DMS114 treated with DMSO at 0.1 percent for 48 hours (cell line): ENCODE results near the gene ACSF2.

ENCODE experiments used
- DNase-seq: peaks from one replicate; lab custom pipeline; 2025; ENCODE audit not compliant: unreplicated experiment; lab: John Stamatoyannopoulos, UW

ACSF2 gene

DNA sequence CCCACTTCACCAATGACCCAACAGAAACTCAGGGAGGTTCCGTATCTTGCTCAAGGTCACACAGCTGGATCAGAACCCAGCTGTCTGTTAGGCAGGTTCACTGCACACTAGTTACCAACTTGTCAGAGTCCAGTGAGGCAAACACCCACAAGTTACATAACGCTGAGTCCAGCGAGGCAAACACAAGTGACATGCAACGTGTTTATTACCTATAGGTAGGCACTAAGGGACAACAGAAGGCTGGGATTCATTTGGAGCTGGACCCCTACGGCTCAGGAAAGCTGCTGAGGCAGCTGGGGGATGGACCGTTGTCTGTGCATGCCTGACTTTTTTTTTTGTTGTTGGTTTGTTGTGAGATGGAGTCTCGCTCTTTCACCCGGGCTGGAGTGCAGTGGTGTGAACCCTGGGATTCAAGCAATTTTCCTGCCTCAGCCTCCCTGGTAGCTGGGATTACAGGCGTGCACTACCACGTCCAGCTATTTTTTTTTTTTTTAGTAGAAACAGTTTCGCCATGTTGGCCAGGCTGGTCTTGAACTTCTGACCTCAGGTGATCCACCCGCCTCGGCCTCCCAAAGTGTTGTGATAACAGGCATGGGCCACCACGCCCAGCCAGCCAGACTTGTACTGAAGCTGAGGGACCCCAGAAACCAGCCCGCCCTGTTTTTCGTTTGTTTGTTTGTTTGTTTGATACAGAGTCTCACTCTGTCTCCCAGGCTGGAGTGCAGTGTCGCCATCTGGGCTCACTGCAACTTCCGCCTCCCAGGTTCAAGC is 50.7 kb downstream of the ACSF2 start:
- no peak for DNase-seq

DNA sequence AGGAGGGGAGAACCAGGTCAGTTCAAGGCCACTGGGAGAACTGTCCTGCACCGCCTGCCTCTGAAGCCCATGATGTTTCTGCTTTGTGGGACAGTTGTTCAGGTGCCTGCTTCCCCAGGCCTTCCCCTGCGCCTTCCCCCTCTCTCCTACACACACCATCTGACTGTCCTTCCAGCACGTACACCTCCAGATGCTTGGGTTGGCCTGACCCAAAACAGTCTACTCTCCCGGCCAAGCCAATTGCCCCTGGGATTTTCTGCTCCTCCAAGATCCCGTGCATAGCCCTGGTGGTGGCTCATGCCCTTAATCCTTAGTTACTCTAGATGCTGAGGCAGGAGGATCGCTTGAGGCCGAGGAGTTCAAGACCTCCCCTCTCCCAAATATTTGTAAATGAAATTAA is 52.0 kb downstream of the ACSF2 start:
- no peak for DNase-seq

DNA sequence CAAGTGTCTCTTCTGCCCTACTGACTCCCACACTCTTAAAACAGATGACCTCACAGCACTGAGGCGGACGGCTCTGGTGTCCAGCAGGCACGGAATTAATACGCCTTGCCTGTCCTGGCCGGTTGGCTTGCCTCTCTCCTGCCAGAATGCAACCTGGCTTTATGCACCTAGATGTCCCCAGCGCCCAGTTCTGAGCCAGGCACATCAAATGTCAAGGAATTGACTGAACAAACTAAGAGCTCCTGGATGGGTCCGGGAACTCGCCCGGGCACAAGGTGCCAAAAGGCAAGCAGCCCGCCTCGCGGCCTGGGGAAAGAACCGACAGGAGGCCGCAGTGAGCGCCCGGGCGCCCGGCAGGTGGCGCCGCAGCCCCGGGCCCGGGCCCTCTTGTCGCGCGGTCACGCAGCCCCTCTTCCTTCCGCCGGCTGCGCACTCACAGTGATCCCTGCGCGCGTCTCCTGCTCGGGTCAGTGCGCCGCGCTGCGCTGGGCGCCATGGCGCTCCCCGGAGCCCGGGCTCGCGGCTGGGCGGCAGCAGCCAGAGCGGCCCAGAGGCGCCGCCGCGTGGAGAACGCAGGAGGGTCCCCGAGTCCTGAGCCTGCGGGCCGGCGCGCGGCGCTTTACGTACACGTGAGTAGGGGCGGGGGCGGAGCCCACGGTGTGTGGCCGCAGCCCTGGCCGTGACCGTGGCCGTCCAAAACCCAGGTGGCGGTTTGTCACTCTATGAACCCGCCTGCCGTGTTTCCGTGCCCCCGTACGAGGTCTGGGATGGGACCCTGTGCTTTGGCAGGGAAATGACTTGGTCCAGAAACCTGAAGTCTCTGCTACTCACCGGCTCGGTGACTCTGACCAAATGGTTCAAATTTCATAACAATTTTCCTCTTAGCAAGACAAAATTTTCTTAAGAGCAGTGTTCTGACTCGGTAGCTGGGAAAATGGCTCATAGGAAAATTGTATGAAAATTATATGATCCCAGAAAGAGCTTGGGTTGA is 52.7 kb downstream of the ACSF2 start, which contains the start of gene RSAD1:
Gene RSAD1, plus strand, starts transcription at position 470 of the 991 bp plus-strand sequence. Its CDS starts 25 bp downstream, at position 495.
- DNase-seq = peak; percentile 85

DNA sequence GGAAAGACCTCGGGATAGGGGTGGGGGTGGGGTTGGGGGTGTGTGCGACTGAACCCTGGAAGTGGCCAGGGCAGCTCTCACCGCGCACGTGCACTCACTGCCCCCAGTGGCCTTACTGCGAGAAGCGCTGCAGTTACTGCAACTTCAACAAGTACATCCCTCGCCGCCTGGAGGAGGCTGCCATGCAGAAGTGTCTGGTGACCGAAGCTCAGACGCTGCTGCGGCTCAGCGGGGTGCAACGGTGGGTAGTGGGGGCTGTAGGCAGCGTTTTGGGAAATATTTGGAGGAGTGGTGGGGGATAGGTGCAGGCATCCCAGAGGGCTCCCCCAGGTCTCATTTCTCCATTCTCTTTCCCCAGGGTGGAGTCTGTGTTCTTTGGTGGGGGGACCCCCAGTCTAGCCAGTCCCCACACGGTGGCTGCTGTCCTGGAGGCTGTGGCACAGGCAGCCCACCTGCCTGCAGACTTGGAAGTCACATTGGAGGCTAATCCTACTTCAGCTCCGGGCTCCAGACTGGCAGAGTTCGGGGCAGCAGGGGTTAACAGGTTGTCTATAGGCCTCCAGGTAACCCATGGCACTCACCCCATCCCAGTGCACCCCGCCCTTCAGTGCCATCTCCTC is 53.6 kb downstream of the ACSF2 start:
- peak; percentile 70 for DNase-seq

DNA sequence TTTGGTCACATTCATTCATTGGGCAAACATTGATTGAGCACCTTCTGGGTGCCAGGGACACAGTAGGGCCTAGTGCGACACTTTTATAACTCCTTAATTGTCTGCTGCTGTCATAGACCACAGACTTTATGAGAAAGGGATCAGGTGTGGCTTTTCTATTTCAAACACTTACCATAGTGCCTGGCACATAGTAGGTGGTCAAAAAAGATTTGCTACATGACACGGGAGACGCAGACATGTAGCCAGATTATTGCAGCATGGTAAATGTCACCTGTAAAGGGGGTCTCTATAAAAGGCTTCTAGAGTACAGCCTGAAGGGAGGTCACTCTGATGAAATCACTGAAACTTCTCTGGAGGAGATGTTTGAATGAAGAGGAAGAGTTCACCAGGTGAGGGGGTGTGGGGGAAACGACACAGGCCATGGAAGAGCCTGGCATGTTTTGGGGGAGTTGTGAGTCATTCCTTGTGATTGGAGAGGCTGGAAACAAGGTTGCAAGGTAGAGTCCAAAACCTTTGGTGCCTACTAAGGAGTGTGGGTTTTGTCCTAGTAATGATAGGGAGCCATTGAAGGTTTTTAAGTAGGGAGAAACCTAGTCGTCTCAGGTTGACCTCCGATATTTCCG is 54.2 kb downstream of the ACSF2 start:
- no peak for DNase-seq

DNA sequence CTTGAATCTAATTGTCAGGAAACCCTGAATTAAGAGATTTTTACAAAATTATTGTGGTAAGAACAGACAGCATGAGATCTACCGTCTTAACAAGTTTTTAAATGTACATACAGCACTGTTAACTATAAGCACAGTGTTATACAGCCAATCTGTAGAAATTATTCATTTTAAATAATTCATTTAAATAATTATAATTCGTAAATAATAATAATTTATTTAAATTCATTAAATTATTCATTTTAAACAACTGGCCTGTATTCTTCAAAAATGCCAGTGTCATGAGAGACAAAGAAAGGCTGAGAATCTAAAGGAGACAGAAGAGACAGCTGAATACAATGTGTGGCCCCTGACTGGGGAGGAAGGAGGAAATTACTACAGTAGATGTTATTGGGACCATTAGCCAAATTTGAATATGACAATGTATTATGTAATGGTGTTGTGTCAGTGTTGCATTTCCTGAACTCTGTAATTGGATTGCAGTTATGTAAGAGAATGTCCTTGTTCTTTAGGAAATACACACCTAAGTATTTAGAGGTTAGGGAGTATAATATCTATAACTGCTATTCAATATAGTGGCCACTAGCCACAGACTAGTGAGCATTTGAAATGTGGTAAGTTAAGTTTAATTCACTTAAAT is 55.0 kb downstream of the ACSF2 start:
- no peak for DNase-seq

DNA sequence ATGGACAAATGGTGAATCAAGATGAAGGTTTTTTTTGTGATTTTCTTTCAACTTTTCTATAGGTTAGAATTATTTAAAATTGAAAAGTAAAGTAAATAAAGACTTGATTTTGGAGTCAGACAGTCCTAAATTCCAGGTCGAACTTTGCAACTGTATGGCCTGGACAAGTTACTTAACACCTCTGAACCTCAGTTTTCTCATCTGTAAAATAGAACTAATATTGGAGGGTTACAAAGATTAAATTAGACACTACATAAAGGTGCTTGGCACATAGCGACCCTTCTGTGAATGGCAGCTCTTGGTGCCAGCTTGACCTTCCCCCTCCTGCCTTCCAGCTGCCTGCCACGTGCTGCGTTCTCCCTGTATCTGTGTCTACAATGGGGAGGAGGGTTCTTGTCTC is 55.6 kb downstream of the ACSF2 start:
- DNase-seq = no peak

DNA sequence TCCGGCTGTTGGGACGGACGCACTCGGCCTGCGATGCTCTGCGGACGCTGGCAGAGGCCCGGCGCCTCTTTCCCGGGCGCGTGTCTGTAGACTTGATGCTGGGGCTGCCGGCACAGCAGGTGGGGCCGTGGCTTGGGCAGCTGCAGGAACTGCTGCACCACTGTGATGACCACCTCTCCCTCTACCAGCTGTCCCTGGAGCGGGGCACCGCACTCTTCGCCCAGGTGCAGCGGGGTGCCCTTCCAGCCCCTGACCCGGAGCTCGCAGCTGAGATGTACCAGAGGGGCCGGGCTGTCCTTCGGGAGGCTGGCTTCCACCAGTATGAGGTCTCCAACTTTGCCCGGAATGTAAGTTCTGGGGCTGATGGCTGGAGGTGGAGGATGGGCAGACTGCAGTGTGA is 56.1 kb downstream of the ACSF2 start:
- DNase-seq = no peak

DNA sequence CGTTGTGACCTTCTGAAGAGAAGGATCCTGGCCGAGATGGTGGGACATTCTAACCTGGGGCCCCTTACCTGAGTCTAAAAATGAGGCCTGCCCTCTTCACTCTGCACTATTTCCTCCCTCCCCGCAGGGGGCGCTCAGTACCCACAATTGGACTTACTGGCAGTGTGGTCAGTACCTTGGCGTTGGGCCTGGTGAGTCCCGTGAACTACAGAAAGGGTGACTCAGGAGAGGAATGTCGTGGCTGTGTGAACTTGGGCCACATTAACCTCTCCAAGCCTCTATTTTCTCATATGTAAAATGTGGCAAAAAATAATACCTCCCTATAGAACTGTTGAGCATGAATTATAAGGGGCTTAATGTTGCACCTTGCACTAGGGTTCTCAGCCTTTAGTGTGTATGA is 56.5 kb downstream of the ACSF2 start:
- peak; percentile 50 for DNase-seq

DNA sequence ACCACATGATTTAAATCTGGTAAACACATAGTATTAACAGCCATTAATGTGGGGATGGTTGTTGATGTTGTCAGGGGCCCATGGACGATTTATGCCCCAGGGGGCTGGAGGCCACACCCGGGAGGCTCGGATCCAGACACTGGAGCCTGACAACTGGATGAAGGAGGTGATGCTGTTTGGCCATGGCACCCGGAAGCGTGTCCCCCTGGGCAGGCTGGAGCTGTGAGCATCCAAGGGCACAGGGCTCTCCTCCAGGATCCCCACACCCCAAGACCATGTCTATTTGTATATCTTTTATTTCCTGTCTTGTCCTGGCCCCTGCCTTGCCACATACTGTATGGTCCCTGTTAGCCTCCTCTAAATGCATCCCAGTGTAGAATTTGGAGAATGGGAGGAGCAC is 57.2 kb downstream of the ACSF2 start:
- no peak for DNase-seq

DNA sequence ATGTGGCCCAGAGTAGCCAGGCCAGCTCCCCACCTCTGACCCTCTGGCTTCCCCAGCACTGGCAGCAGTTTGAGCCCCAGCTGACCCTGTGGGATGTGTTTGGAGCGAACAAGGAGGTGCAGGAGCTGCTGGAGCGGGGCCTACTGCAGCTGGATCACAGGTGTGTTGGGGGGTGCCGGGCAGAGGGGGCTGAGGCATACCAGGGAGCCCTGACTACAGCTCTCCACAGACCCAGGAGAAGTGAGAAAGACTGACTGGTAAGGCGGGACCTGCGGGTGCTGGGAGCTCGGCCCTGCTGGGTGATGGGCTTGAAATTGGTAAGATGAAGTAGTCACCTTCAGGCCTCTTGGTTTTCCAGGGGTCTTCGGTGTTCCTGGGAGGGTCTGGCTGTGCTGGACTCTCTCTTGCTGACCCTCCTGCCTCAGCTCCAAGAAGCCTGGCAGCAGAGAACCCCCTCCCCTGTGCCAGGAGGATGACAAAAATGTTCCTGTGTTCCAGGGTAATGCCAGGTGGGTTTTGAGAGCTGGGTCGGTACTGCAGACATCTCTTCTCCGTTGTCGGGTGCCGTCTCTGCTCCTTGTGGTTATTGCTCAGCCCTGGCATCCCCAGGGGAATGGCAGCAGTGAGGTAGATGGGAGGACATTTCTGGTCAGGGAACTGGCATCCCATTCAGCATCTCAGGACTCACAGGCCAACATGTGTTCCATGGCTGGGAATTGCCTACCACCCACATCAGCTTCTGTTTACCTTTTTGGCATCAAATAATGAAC is 58.6 kb downstream of the ACSF2 start:
- DNase-seq = no peak

DNA sequence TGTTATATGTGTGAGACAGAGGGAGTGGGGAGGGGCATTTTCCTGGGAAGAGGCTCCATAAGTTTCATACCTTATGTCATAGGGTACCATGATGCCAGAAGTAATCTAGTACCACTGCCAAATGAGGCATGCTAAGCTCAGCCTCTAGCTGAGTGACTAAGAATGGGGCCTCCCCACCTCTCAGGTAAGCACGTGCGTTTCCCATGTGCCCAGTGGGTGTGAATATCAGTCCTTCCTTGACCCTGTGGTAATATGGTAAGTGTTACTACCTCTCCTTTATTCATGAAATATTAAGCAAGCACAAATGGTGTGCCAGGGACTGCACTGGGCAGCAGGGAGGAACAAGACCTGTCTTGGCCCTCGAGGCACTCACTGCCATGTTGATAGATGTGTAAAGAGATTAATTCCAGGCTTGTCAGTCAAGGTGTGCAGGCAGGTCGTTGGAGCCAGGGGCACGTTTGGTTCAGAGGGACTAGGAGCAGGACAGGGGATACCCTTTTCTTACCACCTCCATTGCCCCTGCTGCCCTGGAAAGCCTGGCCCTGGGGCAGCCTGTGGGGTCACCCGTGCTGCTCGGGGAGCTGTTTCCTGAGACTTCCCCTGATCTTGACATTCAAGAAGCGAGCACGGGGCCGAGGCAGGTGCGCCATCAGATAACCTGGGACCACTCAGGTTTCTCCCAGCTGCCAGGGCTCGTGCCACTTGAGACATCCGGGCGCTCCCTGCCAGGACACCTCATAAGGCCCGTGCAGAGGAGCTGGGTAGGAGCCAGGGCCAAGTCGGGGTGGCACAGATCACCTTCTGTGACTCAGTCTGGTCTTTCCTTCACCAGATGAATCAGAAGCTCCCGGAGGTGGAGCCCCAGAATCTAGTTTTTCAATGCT is 61.4 kb downstream of the ACSF2 start:
- no peak for DNase-seq

DNA sequence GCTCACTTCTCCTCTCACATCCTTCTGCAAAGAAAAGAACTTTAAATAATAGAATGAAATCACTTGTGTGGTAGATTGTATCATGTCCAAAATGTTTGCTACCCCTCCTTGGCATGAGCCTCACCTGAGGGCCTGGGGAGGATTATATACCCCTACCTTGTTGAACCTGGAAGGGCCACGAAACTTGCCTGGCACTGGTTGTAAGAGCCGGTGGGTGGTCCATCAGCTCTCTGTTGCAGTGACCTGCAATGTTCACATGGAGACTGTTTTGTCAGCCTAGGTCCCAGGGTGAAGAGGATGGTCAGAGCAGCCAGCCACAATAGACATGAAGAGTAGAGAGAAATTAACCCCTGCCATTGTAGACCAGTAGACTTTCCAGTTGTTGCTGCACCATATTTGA is 62.9 kb downstream of the ACSF2 start:
- DNase-seq = no peak

DNA sequence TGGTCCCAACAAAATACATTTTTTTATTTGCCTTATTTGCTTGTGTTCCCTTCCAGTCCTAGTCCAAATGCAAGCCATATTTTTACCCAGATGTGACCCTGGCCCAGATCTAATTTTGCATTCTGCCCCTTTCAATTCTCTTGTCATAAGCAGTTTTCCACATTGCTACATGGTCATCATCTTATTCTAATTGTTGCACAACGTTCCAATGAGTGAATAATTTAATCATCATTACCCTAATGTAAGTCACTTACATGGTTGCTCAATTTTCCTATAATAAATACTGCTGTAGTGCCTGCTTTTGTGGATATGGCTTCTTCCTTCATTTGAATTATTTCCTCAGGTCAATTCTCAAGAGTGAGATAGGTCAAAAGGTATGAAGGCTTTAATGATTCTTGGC is 65.5 kb downstream of the ACSF2 start:
- DNase-seq = no peak

DNA sequence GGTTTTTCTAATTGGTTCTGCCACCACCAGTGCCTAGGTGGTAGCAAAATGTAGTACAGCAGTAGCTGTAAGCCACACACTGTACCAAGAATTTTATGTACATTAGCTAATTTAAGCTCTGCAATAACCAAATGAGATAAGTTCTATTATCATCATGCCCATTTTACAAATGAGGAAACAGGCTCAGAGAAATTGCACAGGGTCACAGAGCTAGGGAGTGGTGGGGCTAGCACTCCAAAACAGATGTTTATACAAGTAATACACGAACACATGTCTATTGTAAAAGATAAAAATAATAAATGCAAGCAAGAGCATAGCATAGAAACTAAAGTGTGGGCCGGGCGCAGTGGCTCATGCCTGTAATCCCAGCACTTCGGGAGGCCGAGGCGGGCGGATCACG is 66.2 kb downstream of the ACSF2 start:
- no peak for DNase-seq

DNA sequence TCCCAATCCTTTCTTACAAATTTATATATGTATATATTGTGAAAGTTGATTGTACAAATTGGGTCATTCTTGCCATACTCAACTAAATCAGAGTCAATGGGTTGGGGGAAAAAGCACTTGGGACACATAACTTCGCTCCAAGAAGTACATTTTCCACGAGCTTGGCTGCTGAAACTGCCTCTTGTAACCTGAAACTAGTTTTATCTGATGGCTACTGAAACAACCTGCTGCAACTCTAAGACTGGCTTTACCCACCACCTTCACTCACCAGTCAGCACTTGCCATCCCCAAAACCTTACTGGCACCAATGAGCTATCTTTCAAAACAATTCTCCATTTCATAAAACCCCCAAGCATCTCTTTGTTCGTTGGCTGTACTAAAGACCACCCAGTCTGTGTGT is 67.7 kb downstream of the ACSF2 start:
- DNase-seq = no peak

DNA sequence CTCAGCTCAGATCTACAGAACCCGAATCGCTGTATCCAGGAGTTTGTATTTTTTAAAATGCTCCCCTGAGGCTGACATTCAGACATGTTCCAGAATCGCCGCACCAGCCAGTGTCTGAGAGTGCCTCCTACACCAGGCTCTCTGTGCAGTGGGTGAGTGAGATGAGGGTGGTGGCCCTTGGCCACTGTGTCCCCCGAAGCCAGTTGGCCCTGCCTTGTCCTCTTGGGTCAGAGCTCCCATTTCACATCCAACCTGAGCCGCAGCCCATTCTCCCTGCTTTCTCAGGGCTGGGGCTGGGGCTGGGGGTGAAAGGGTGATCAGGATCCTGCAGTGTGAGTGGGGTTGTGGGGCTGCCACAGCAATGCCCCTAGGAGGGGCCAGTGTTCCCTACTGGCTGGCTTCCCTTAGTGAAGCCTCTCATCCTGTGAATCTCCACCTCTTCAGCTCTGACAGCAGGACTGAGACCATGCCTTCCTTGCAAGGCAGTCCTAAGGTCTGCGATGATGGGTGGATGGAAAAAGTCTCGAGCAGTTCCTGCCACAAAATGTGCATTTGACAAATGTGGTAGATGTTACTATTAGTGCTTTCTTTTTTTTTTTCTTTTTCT is 69.3 kb downstream of the ACSF2 start:
- no peak for DNase-seq

DNA sequence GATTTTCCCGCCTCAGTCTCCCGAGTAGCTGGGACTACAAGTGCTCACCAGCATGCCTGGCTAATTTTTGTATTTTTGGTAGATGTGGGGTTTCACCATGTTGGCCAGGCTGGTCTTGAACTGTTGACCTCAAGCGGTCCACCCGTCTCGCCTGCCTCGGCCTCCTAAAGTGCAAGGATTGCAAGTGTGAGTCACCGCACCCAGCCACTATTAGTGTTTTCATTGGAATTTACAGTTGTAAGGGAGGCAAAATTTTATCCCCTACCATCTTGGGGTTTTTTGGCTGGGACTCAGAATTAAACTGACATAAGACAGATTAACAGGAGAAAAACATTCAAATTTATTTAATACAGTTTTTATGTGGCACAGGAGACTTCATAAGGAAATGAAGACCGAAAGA is 69.9 kb downstream of the ACSF2 start:
- no peak for DNase-seq
